ENCODE data around the gene NR4A1.

- TF ChIP-seq, protein P1, sequence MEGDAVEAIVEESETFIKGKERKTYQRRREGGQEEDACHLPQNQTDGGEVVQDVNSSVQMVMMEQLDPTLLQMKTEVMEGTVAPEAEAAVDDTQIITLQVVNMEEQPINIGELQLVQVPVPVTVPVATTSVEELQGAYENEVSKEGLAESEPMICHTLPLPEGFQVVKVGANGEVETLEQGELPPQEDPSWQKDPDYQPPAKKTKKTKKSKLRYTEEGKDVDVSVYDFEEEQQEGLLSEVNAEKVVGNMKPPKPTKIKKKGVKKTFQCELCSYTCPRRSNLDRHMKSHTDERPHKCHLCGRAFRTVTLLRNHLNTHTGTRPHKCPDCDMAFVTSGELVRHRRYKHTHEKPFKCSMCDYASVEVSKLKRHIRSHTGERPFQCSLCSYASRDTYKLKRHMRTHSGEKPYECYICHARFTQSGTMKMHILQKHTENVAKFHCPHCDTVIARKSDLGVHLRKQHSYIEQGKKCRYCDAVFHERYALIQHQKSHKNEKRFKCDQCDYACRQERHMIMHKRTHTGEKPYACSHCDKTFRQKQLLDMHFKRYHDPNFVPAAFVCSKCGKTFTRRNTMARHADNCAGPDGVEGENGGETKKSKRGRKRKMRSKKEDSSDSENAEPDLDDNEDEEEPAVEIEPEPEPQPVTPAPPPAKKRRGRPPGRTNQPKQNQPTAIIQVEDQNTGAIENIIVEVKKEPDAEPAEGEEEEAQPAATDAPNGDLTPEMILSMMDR (IDR thresholded peaks at IDR 0.05): no peak
- TF ChIP-seq POLR2A (IDR thresholded peaks at IDR 0.05) (peak in 1 of 2 donors; percentile 47), EP300 (IDR thresholded peaks at IDR 0.05) (peak; percentile 92 to 94)
Observed at GRCh38 chr12:52063981-52064649, 12.9 kb downstream of the NR4A1 start.
